HG02981 (cell line): ENCODE data around the gene HS6ST2.
A peak's percentile ranks its signal among the peaks of the same experiment; 100 is the strongest.

ENCODE experiments used
- ATAC-seq: cut with Tn5 transposase; IDR thresholded peaks from one replicate; pipeline ENCODE4 v1.9.1; 2021; ENCODE audit warnings: mild to moderate bottlenecking, moderate library complexity; ENCODE audit not compliant: unreplicated experiment

HS6ST2 gene

DNA sequence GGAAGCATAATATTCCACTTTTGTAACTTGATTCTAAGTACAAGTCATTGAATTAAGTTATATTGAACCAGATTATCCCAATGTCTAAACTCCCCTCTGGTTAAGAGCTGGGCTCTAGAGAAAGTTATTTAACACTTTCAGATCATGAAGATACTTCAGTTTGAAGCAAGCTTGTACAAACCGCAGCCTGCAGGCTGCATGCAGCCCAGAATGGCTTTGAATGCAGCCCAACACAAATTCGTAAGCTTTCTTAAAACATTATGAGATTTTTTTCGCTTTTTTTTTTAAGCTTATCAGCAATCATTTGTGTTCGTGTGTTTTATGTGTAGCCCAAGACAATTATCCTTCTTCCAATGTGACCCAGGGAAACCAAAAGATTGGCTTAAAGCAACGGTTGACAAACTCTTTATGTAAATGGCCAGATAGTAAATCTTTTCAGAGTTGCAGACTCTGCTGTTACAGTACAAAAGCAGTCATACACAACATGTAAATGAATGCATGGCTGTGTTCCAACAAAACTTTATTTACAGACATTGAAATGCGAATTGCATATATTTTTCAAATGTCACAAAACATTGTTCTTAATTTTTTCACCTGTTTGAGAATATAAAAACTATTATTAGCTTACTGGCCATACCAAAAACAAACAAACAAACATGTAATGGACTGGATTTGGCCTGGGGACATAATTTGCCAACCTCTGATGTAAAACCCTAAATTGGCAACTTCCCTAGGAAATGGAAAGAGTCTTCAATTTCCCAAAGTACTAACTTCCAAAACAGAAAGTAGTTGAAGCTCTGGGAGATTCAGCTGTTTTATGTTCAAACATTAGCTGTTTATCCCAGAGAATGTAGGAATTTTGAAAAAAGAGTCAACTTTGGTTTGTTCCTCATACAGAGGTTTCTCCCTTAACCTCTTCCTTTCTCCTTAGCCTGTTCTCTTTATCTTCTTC is 268.5 kb downstream of the HS6ST2 start:
- ATAC-seq, result no peak

DNA sequence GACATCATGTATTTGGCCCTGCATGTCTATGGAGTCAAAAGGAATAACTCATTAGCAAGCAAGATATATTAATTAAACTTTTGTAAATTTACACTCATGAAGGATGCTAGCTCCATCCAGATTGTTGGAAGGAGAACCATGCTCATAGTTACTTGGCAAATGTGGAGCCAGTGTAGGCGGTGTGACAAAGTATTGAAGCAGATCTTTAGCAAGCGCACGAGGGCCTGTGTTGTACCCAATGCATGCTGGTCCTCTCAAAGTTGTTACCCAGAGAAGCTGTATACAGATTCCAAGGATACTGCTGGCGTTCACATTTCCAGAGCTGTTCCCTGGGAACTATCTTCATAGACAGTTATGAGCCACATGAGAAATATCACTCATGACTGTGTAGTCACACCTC is 273.2 kb downstream of the HS6ST2 start:
- ATAC-seq, result no peak

- ATAC-seq, result peak; percentile 50
These were observed 281.2 kb downstream of the HS6ST2 start for GRCh38 chrX:132677233-132677716.

DNA sequence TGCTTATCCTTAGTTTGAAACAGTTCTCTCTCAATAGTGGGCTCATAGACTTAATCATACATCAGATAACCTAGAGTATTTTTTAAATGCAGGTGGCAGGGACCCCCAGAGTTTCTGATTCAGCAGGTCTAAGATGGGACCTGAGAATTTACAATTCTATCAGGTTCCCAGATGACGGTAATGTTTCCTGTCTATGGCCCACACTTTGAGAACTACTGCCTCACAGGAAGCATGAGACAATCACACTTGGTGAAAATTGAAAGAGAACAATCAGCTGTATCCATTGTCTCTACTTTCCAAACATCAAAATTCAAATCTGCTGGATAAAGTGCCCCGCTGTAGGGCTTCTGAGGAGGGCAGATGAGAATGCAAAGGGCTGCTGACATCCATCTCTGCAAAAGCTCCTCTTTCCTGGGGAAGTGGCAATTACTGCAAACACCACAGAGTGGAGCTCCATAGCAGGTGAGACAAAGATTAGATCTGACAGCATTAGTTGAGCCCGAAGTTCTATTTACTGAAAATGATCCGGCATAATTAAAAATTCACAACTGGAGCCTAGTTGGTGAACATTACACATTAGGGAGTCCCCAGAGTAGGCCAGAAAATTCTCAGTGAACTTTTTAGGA is 281.8 kb downstream of the HS6ST2 start:
- no peak for ATAC-seq

- ATAC-seq, result no peak
These were observed 282.3 kb downstream of the HS6ST2 start for GRCh38 chrX:132676102-132676501.

DNA sequence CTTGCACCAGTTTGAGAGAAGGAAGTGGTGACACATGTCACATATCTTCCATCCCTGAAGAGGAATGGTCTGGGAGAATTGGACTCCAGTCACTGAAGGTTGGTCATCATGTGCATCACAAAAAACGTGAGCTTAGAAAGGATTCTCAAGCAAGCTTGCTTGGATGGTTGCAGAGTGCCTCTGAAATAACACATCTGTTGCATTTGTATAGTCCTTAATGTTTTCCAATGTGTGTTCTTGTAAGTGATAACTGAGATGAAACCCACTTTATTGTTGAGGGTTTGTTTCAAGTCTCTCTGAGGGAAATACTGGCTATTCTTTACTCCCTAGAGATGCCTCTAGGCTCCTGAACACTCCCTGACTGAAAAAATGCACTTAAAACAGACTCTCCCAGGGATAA is 285.1 kb downstream of the HS6ST2 start:
- ATAC-seq, result no peak

GRCh38 chrX:132671229-132671641 is 287.2 kb downstream of the HS6ST2 start:
- no peak for ATAC-seq

GRCh38 chrX:132669142-132669541 is 289.3 kb downstream of the HS6ST2 start:
- ATAC-seq, result no peak

- ATAC-seq, result no peak
These were observed 290.3 kb downstream of the HS6ST2 start for GRCh38 chrX:132668178-132668577.

DNA sequence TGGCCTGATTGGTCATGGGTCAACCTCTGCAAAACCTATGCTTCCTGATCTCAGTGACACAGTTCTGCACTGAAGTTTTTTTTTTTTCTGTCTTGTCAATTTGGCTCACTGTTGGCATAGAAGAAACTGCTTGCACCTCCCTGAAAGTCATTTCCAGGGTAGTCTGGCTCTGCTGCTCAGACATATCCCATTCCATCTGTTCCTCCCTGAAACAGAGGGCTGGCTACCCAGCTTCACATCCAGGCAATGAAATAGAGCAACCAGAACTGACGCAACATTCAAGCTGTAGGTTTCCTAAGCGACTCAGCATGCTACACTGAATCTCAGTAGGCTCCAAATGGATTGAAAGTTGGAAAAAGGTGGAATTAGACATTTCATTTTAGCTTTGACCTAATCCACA is 292.8 kb downstream of the HS6ST2 start:
- no peak for ATAC-seq

GRCh38 chrX:132664273-132664672 is 294.2 kb downstream of the HS6ST2 start:
- ATAC-seq, result no peak

DNA sequence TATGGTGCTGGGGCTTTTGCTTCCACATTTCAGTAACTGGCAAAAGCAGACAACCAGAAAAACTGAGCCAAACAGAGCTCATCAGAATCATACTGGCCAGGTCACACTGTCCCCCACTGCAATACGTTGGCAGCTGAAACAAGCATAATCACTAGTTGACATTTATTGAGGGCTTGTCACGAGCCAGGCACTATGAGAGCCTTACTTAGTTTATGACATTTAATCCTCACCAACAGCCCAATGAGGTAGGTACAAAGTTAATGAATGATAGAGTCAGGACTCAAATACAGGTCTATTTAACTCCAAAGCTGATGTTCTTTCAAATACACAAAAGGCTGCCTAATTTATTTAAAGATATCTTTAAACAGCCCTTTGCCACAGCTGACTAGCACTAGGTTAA is 295.6 kb downstream of the HS6ST2 start:
- no peak for ATAC-seq

GRCh38 chrX:132657876-132658275 is 300.6 kb downstream of the HS6ST2 start:
- ATAC-seq, result no peak

DNA sequence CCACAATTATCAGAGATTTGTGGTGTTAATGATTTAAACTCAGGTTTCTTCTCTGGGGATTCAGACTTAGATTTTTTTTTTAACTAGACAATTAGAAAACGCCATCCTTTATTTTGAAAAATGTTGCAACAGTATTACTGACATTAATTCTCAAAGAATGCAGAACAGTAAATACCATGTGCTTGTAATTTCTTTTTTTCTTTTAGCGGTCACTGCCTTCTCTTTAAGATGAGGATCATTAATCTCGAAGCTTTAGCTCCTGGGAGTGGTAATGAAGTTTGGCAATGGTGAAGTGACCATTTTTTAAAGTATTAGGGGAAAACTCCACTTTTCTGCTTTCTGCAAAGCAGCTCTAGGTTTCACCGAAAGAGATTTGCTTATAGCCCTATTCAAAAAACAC is 305.6 kb downstream of the HS6ST2 start:
- ATAC-seq, result no peak

- ATAC-seq, result no peak
These were observed 306.9 kb downstream of the HS6ST2 start for GRCh38 chrX:132651421-132652086.

- no peak for ATAC-seq
These were observed 309.5 kb downstream of the HS6ST2 start for GRCh38 chrX:132648895-132649294.

DNA sequence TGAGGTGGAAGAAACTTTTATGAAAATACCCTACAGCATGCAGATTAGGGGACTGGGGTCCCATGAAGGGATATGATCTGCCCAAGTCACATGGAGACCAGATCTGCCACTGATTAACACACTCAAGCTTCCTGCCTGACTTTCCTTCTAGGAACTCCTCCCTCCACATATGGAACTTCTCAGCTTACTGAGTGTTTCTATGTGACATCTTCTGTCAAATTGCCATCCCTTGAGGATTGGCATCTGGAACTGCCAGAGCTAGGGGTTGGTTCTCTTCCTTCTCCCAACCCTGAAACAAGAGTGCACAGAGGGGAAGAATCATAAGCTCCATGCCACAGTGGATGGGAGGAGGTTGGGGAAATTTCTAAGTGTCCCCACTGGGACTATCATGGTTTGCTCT is 319.0 kb downstream of the HS6ST2 start:
- no peak for ATAC-seq

GRCh38 chrX:132638313-132638712 is 320.1 kb downstream of the HS6ST2 start:
- no peak for ATAC-seq

DNA sequence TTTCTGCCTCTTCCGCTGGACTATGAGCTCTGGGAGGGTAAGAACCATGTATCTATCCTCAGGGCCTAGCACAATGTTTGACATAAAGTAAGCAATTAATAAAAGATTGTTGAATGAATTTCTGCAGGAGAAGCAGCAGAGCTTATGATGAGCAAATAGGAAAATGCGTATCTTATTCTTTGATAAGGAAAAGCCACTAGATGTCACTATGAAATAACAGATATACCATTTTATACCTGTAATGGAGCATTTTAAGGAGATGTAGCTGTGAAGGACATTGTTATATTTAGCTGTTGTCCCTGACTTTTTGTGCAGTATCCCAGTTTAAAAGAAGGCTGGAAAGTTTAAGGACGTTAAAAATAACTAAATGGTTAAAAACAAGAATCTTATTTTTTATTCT is 322.3 kb downstream of the HS6ST2 start:
- no peak for ATAC-seq

GRCh38 chrX:132634521-132634920 is 323.9 kb downstream of the HS6ST2 start:
- ATAC-seq, result no peak

DNA sequence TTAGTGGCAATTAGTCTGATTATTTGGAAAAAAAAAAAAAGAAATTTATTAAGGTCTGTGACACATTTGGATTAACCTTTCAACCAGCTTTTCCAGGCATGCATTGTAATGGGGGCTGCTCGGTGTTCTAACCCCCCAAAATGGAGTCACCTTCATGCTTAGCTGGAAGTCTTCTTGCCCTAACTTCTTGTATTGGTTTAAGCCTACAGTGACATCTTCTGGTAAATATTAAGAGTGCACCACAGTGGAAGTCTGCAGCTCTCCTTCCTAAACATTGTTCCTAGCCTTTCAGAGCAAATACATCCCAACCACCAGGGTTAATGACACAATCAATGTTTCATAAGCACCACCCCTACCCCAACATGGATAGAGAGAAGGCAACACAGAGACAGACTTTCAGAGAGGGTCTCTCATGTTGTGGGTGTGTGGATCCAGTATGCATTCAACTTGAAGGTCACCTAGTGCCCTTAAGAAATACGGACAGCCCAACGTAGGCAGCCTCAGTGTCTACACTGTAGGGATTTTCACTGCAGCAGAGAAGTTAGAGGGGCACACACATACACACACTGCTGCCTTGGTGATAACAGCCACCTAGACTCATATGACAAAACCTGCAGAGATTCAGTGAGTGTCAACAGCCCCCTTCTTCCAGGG is 326.7 kb downstream of the HS6ST2 start:
- ATAC-seq, result no peak
